Measurements from ENCODE around the gene AADACL2. TPM values are rescaled to one million over a fixed set of nuclear protein-coding genes. Genes with fewer than 3 reads are reported as not detected.

AADACL2 gene
- total and polyA plus RNA-seq, 2 of the 4 experiments (the other 2 are of a cell fraction): not detected

DNA sequence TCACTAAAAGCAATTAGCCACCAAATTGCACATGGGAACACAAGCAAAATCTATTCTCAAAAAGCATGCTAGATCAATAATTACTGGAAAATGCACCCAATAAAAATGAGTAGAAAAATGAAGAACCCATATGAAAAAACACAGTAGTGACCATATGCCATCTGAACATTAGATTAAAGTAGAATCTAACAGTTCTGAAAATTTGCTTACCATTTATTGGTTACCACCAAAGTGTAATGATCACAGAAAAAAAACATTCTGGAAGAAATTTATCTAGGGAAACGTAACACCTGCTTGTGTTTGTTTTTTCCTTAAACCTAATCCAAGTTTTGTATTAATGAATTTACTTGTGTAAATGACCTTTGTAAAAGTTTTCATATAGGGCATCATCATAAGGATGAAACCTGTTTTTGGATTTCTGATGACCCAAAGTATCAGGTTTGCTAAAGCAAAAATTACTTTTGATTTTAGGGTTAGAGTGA is 42.6 kb downstream of the AADACL2 start:
- Histone ChIP-seq H3K4ac (ENCODE audit: low read depth, low read length) (no peak overlapping the region), H4K5ac (ENCODE audit: low read depth, low read length) (no peak overlapping the region), H4K91ac (ENCODE audit: insufficient read depth, low read depth, low read length) (no peak overlapping the region), H3K9ac (ENCODE audit: low read depth, low read length) (no peak overlapping the region), H2BK20ac (ENCODE audit: low read depth, low read length) (no peak overlapping the region), H2AFZ (replicated peaks; ENCODE audit: low read length, poor library complexity) (no peak overlapping the region), H3K9me1 (ENCODE audit: insufficient read depth, low read length) (no peaks in the 10 kb centered on the region), H3K79me1 (ENCODE audit: low read depth in 1 of 2, low read length in 2 of 2) (no peaks in the 10 kb centered on the region), H2BK5ac (ENCODE audit: low read depth, low read length, poor library complexity, severe bottlenecking) (no peak overlapping the region), H3K14ac (replicated peaks; ENCODE audit: low read depth, low read length) (no peak overlapping the region), H3K18ac (ENCODE audit: low read depth, low read length) (no peak overlapping the region), H3K23ac (ENCODE audit: low read depth, low read length) (no peak overlapping the region), H2AK9ac (replicated peaks; ENCODE audit: low read depth, low read length, poor library complexity) (no peak overlapping the region), H3K4me2 (ENCODE audit: low read depth, low read length) (no peak overlapping the region), H2BK120ac (ENCODE audit: low read depth, low read length) (no peak overlapping the region), H3K36me3 (ENCODE audit: control insufficient read depth, insufficient read depth, low read length) (no peaks in the 10 kb centered on the region), H3K27me3 (ENCODE audit: control insufficient read depth, insufficient read depth, low read length) (no peaks in the 10 kb centered on the region), H2BK15ac (ENCODE audit: low read depth, low read length) (no peak overlapping the region), H4K20me1 (ENCODE audit: insufficient read depth, low read length) (no peaks in the 10 kb centered on the region), H3K56ac (ENCODE audit: extremely low read depth, insufficient read depth, low read length) (no peak overlapping the region), H3K4me1 (ENCODE audit: control insufficient read depth, insufficient read depth, low read length) (no peaks in the 10 kb centered on the region), H3K4me3 (ENCODE audit: insufficient read depth, low read depth, low read length) (no peak overlapping the region), H3K9me3 (ENCODE audit: control insufficient read depth, insufficient read depth, low read length) (no peaks in the 10 kb centered on the region), H3K27ac (ENCODE audit: insufficient read depth, low read length) (no peak overlapping the region), H2AK5ac (ENCODE audit: low read depth, low read length) (no peak overlapping the region), H4K8ac (ENCODE audit: low read depth in 2 of 2, low read length in 2 of 2) (no peak overlapping the region)
- BruUV-seq (replicated peaks): no TSS peak
- no peak for ATAC-seq (ENCODE audit: low read depth)
- TF ChIP-seq CHD1 (IDR thresholded peaks at IDR 0.05; ENCODE audit: low read depth, low read length): no peak
- TF ChIP-seq, protein P1, sequence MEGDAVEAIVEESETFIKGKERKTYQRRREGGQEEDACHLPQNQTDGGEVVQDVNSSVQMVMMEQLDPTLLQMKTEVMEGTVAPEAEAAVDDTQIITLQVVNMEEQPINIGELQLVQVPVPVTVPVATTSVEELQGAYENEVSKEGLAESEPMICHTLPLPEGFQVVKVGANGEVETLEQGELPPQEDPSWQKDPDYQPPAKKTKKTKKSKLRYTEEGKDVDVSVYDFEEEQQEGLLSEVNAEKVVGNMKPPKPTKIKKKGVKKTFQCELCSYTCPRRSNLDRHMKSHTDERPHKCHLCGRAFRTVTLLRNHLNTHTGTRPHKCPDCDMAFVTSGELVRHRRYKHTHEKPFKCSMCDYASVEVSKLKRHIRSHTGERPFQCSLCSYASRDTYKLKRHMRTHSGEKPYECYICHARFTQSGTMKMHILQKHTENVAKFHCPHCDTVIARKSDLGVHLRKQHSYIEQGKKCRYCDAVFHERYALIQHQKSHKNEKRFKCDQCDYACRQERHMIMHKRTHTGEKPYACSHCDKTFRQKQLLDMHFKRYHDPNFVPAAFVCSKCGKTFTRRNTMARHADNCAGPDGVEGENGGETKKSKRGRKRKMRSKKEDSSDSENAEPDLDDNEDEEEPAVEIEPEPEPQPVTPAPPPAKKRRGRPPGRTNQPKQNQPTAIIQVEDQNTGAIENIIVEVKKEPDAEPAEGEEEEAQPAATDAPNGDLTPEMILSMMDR (conservative IDR thresholded peaks at IDR 0.05; ENCODE audit: low read depth, low read length): no peak
- no peak for TF ChIP-seq POLR2A (IDR thresholded peaks at IDR 0.05; ENCODE audit: low read depth, low read length)
- TF ChIP-seq, protein P2, sequence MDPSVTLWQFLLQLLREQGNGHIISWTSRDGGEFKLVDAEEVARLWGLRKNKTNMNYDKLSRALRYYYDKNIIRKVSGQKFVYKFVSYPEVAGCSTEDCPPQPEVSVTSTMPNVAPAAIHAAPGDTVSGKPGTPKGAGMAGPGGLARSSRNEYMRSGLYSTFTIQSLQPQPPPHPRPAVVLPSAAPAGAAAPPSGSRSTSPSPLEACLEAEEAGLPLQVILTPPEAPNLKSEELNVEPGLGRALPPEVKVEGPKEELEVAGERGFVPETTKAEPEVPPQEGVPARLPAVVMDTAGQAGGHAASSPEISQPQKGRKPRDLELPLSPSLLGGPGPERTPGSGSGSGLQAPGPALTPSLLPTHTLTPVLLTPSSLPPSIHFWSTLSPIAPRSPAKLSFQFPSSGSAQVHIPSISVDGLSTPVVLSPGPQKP (IDR thresholded peaks at IDR 0.05; ENCODE audit: borderline replicate concordance, low read depth, low read length): no peak
- TF ChIP-seq FOS (IDR thresholded peaks at IDR 0.05; ENCODE audit: low read depth, low read length): no peak
- no peak for TF ChIP-seq MAZ (IDR thresholded peaks at IDR 0.05; ENCODE audit: borderline replicate concordance, low read depth, low read length)
- TF ChIP-seq, protein P3, sequence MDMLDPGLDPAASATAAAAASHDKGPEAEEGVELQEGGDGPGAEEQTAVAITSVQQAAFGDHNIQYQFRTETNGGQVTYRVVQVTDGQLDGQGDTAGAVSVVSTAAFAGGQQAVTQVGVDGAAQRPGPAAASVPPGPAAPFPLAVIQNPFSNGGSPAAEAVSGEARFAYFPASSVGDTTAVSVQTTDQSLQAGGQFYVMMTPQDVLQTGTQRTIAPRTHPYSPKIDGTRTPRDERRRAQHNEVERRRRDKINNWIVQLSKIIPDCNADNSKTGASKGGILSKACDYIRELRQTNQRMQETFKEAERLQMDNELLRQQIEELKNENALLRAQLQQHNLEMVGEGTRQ (IDR thresholded peaks at IDR 0.05; ENCODE audit: low read depth, low read length): no peak
- no peak for TF ChIP-seq MAFK (IDR thresholded peaks at IDR 0.05; ENCODE audit: low read depth, low read length)
- no peak for TF ChIP-seq SMC3 (IDR thresholded peaks at IDR 0.05; ENCODE audit: low read depth, low read length)
- no peak for TF ChIP-seq NFE2L2 (IDR thresholded peaks at IDR 0.05; ENCODE audit: low read depth, low read length)
- no peak for TF ChIP-seq MXI1 (IDR thresholded peaks at IDR 0.05; ENCODE audit: borderline replicate concordance, low read depth, low read length)
- no peak for TF ChIP-seq RFX5 (IDR thresholded peaks at IDR 0.05; ENCODE audit: low read depth, low read length)
- no peak for TF ChIP-seq CEBPB (IDR thresholded peaks at IDR 0.05; ENCODE audit: low read depth, low read length)
- no peak for TF ChIP-seq RAD21 (IDR thresholded peaks at IDR 0.05; ENCODE audit: low read length)
- no peak for TF ChIP-seq BHLHE40 (IDR thresholded peaks at IDR 0.05; ENCODE audit: low read depth, low read length)
- no peak for TF ChIP-seq RCOR1 (IDR thresholded peaks at IDR 0.05; ENCODE audit: insufficient replicate concordance, low read length)
- in situ Hi-C loops (cut with MboI; ENCODE audit: low sequenced_read_pairs) (no loop called here), dilution Hi-C loops (cut with HindIII; ENCODE audit: low sequenced_read_pairs, unreplicated experiment) (no loop called here), intact Hi-C loops (cut with micrococcal nuclease) (no loop called here)
- ChIA-PET CTCF (no interaction called here), POLR2A (ENCODE audit: unreplicated experiment) (no interaction called here)
- no CpG with 5 or more reads among the region's 1 CpG for WGBS, 2 experiments (ENCODE audit: extremely low coverage in 2 of 2, insufficient read length in 1 of 2)
- no peak for DNase-seq
